ENCODE results near the gene IL17RC. TPM values are rescaled to one million over a fixed set of nuclear protein-coding genes. Genes with fewer than 3 reads are reported as not detected.
"Not testable (repeated sequence)": the region's sequence is repeated elsewhere in the genome, so short reads cannot be mapped to it uniquely, and the experiment has no call there.

IL17RC gene, protein sequence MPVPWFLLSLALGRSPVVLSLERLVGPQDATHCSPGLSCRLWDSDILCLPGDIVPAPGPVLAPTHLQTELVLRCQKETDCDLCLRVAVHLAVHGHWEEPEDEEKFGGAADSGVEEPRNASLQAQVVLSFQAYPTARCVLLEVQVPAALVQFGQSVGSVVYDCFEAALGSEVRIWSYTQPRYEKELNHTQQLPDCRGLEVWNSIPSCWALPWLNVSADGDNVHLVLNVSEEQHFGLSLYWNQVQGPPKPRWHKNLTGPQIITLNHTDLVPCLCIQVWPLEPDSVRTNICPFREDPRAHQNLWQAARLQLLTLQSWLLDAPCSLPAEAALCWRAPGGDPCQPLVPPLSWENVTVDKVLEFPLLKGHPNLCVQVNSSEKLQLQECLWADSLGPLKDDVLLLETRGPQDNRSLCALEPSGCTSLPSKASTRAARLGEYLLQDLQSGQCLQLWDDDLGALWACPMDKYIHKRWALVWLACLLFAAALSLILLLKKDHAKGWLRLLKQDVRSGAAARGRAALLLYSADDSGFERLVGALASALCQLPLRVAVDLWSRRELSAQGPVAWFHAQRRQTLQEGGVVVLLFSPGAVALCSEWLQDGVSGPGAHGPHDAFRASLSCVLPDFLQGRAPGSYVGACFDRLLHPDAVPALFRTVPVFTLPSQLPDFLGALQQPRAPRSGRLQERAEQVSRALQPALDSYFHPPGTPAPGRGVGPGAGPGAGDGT
- total RNA-seq, result 10 to 100 TPM; 30.6 to 48.7 (median 37.4) TPM

DNA sequence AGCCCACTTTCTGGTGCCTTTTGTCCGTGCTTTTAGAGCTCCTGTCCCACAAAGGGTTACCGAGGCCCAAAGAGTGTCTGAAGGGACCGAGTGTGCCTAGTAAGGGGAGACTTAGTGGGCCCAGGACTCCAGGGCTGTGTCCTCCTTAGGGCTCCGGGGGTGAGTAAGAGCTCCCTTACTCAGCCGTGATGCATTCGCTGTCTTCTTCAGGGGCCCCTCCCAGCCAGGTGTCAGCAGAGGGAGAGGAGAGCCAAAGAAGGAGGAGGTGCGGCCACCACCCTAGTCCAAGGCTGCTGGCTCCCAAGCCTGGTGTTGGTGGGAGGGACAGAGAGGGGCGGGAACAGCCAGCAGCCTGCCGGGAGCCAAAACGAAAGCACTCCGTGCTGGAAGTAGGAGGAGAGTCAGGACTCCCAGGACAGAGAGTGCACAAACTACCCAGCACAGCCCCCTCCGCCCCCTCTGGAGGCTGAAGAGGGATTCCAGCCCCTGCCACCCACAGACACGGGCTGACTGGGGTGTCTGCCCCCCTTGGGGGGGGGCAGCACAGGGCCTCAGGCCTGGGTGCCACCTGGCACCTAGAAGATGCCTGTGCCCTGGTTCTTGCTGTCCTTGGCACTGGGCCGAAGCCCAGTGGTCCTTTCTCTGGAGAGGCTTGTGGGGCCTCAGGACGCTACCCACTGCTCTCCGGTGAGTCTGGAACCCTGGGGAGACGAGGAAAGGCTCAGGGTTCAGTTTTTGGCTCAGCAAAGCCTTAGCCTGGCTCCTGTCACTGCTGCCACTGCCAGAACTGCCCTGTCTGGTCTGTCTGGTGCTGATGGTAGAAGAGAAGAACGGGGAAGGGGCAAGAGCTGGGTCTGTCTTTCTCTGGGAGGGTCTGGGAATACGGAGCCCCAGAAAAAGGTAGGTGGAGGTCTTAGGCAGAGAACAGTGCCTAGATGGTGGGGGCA, at the start of gene IL17RC:
Gene IL17RC (plus strand): TSS at position 365 of the 947 bp plus-strand sequence. CDS start 218 bp downstream, at position 583.
- H3K36me3 ChIP-seq, result peaks cover 0 to 32% (median 0%) of the 10 kb centered on the region in 3 donors
- intact Hi-C loops (cut with DNase I), result no loop called here
- TF ChIP-seq CTCF (IDR thresholded peaks at IDR 0.05) (no peak), POLR2A (IDR thresholded peaks at IDR 0.05) (peak in 1 of 4 donors; percentile 73)
- no peaks in the 10 kb centered on the region for H3K9me3 ChIP-seq
- peak within 1 kb of the TSS; percentile 50 to 79 (median 61) for H3K4me3 ChIP-seq
- WGBS, 2 donors, result 7 to 15% methylated on average over 8 to 13 of the region's 19 CpGs
- H3K4me1 ChIP-seq, result peaks cover 42 to 71% (median 47%) of the 10 kb centered on the region in 3 donors
- peak within 1 kb of the TSS; percentile 86 to 97 (median 94) for H3K27ac ChIP-seq
- no peak for DNase-seq
- no peaks in the 10 kb centered on the region for H3K27me3 ChIP-seq

- H3K36me3 ChIP-seq, result no peaks in the 10 kb centered on the region
- TF ChIP-seq POLR2A (IDR thresholded peaks at IDR 0.05) (no peak), CTCF (IDR thresholded peaks at IDR 0.05) (no peak)
- DNase-seq, result no peak
- peaks cover 0 to 16% (median 0%) of the 10 kb centered on the region in 4 donors for H3K27me3 ChIP-seq
- WGBS, 2 donors, result 80 to 89% methylated on average over 6 to 12 of the region's 12 CpGs
- H3K4me1 ChIP-seq, result peaks cover 10 to 34% (median 14%) of the 10 kb centered on the region in 3 donors
- peak overlapping the region; percentile 34 to 81 (median 78) for H3K27ac ChIP-seq
- H3K4me3 ChIP-seq, result no peak overlapping the region
- intact Hi-C loops (cut with DNase I), result no loop called here
- H3K9me3 ChIP-seq, result no peaks in the 10 kb centered on the region
These were observed 49.8 kb upstream of the IL17RC start for GRCh38 chr3:9867106-9867505.

- H3K9me3 ChIP-seq, result no peaks in the 10 kb centered on the region
- no peak overlapping the region for H3K27ac ChIP-seq
- TF ChIP-seq POLR2A (IDR thresholded peaks at IDR 0.05), result no peak
- TF ChIP-seq CTCF (IDR thresholded peaks at IDR 0.05), result no peak
- no peak for DNase-seq
- H3K4me1 ChIP-seq, result peaks cover 0 to 6% (median 0%) of the 10 kb centered on the region in 3 donors
- H3K36me3 ChIP-seq, result no peaks in the 10 kb centered on the region
- no peaks in the 10 kb centered on the region for H3K27me3 ChIP-seq
- 75% methylated on average over 2 of the region's 5 CpGs; no CpG with 5 or more reads in 1 of the 2 donors for WGBS, 2 donors
- intact Hi-C loops (cut with DNase I), result no loop called here
- H3K4me3 ChIP-seq, result no peak overlapping the region
These were observed 46.9 kb upstream of the IL17RC start for GRCh38 chr3:9869955-9870354.

GRCh38 chr3:9870978-9871377, 45.9 kb upstream of the IL17RC start:
- Histone ChIP-seq H3K36me3 (no peaks in the 10 kb centered on the region), H3K4me1 (no peaks in the 10 kb centered on the region), H3K27ac (no peak overlapping the region), H3K4me3 (no peak overlapping the region), H3K27me3 (no peaks in the 10 kb centered on the region), H3K9me3 (no peaks in the 10 kb centered on the region)
- 45 to 70% methylated on average over 1 of the region's 1 CpG for WGBS, 2 donors
- no peak for TF ChIP-seq CTCF (IDR thresholded peaks at IDR 0.05)
- TF ChIP-seq POLR2A (IDR thresholded peaks at IDR 0.05), result no peak
- intact Hi-C loops (cut with DNase I), result no loop called here
- no peak for DNase-seq

GRCh38 chr3:9872067-9872466, 44.8 kb upstream of the IL17RC start:
- H3K9me3 ChIP-seq; H3K27ac ChIP-seq; intact Hi-C loops (cut with DNase I); H3K4me3 ChIP-seq; H3K27me3 ChIP-seq; DNase-seq; H3K36me3 ChIP-seq; H3K4me1 ChIP-seq: not testable (repeated sequence)
- 93 to 95% methylated on average over 5 of the region's 5 CpGs for WGBS, 2 donors

Measured in esophagus squamous epithelium (tissue), 5 donors.